Effector memory CD4-positive, alpha-beta T cell (primary cell): ENCODE results near the gene ANO3.

Experiments used
- DNase-seq, 3 donors: peaks; one replicate each; pipeline ENCODE4 v3.0.0-alpha.2; 2020
- H3K27ac ChIP-seq: 2 replicates; pipeline ENCODE4 v1.7.0; 2013; ENCODE audit warnings: mild to moderate bottlenecking, low read length, moderate library complexity; ENCODE audit not compliant: insufficient read depth, poor library complexity, severe bottlenecking
- H3K27me3 ChIP-seq: replicated peaks from 2 replicates; pipeline ENCODE4 v1.7.0; 2013; ENCODE audit warnings: mild to moderate bottlenecking, low read length; ENCODE audit not compliant: insufficient read depth, control insufficient read depth, poor library complexity, severe bottlenecking
- H3K36me3 ChIP-seq: 2 replicates; pipeline ENCODE4 v1.7.0; 2013; ENCODE audit warnings: mild to moderate bottlenecking, low read length, moderate library complexity; ENCODE audit not compliant: control insufficient read depth, insufficient read depth
- H3K4me1 ChIP-seq: 2 replicates; pipeline ENCODE4 v1.7.0; 2013; ENCODE audit warnings: low read length, mild to moderate bottlenecking; ENCODE audit not compliant: control insufficient read depth, insufficient read depth, poor library complexity, severe bottlenecking
- H3K4me3 ChIP-seq: 2 replicates; pipeline ENCODE4 v1.7.0; 2013; ENCODE audit warnings: low read length, low read depth, mild to moderate bottlenecking; ENCODE audit not compliant: insufficient read depth, poor library complexity, severe bottlenecking
- H3K9me3 ChIP-seq: 2 replicates; pipeline ENCODE4 v1.7.0; 2013; ENCODE audit warnings: mild to moderate bottlenecking, low read length, moderate library complexity; ENCODE audit not compliant: control insufficient read depth

Gene ANO3

DNA sequence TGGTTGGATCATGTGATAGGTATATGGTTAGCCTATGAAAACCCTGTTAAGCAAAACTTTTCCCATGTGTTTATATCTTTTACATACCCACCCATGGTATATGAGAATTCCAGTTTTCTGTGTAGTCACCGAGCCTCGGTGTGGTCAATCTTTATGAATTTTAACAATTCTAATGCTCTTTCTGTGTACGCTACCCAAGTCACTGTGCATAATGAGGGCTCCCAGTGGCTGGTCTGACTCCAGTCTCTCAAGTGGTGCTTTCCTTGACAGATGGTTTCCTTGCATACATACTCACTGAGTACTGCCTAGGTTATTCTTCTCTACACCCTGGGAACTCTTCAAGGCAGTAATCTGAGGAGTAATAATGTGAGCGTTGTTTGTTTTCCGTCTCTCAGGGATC, 222.5 kb downstream of the ANO3 start:
- no peak for DNase-seq
- H3K27me3 ChIP-seq, result no peaks in the 10 kb centered on the region
- no peaks in the 10 kb centered on the region for H3K4me1 ChIP-seq
- H3K4me3 ChIP-seq, result no peak overlapping the region
- H3K9me3 ChIP-seq, result no peaks in the 10 kb centered on the region
- no peaks in the 10 kb centered on the region for H3K36me3 ChIP-seq
- H3K27ac ChIP-seq, result no peak overlapping the region

DNA sequence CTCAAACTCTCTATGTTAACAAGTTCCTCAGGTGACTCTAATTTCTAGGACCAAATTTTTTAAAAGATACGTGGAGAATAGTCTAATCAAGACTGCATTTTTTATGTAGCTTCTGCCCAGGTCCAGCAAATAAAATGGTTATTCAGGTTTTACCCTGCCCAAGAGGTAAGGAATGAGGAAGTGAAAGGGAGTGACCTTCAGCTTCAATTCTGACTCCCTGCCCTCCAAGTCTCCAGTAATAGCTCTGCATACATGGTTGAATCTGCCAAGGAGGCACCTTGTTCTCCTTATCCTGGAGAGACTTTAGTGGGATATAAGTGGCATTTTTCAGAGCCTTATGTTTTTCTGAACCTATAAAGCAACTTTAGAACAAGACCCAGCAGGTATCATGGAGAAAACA, 224.7 kb downstream of the ANO3 start:
- Histone ChIP-seq H3K4me3 (no peak overlapping the region), H3K36me3 (no peaks in the 10 kb centered on the region), H3K4me1 (no peaks in the 10 kb centered on the region), H3K9me3 (no peaks in the 10 kb centered on the region), H3K27ac (no peak overlapping the region), H3K27me3 (no peaks in the 10 kb centered on the region)
- DNase-seq, result no peak

DNA sequence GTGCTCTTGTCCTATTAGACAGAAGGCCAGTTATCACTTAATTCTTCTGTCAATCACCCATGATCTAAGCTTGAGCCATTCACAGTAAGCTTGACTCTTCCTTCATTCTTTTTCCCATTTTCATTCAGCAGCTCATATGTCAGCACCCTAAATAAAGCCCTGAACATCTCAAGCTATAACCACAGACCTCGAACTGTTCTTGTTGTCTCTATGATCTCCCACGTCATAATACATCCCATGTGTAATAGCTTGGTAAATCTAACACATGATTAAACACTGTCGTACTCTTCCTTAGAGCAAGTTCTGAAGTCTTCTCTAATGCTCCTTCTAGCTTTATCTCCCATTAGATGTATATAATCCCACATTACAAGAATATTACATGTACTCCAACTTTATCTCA, 225.7 kb downstream of the ANO3 start:
- no peak overlapping the region for H3K4me3 ChIP-seq
- no peaks in the 10 kb centered on the region for H3K9me3 ChIP-seq
- no peaks in the 10 kb centered on the region for H3K27me3 ChIP-seq
- DNase-seq, result no peak
- H3K36me3 ChIP-seq, result no peaks in the 10 kb centered on the region
- H3K27ac ChIP-seq, result no peak overlapping the region
- no peaks in the 10 kb centered on the region for H3K4me1 ChIP-seq

DNA sequence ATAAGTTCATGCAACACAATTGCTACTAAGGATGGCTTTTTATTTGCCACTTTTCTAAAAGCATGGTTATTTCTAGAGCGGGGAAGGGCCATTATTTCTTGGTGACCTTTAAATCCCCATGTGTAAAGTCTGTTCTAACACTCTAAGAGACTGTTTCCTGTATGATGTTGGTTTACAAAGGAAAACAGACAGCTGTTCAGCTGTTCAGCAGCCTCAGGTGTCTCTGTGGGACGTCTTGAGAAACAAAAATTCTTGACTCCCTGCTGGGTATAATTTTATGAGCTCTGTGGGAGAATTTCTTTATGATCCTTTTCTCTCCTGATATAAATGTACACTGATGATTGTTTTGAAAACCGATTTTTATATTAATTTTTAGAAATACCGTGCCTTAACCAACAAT, 226.3 kb downstream of the ANO3 start:
- Histone ChIP-seq H3K27me3 (no peaks in the 10 kb centered on the region), H3K9me3 (no peaks in the 10 kb centered on the region), H3K4me3 (no peak overlapping the region), H3K4me1 (no peaks in the 10 kb centered on the region), H3K36me3 (no peaks in the 10 kb centered on the region), H3K27ac (no peak overlapping the region)
- no peak for DNase-seq

GRCh38 chr11:26569646-26570045, 237.7 kb downstream of the ANO3 start:
- Histone ChIP-seq H3K36me3 (no peaks in the 10 kb centered on the region), H3K4me3 (no peak overlapping the region), H3K27ac (no peak overlapping the region), H3K4me1 (no peaks in the 10 kb centered on the region), H3K9me3 (no peaks in the 10 kb centered on the region), H3K27me3 (no peaks in the 10 kb centered on the region)
- DNase-seq, result no peak

GRCh38 chr11:26571861-26572654, 240.1 kb downstream of the ANO3 start, which contains the start of gene MUC15:
TSS of gene MUC15 (minus strand) at chr11:26572263. CDS start at chr11:26567094, 5,169 bp downstream.
- no peaks in the 10 kb centered on the region for H3K36me3 ChIP-seq
- H3K4me3 ChIP-seq, result no peak within 1 kb of the TSS
- no peaks in the 10 kb centered on the region for H3K9me3 ChIP-seq
- H3K4me1 ChIP-seq, result no peaks in the 10 kb centered on the region
- H3K27me3 ChIP-seq, result no peaks in the 10 kb centered on the region
- DNase-seq, result no peak
- no peak within 1 kb of the TSS for H3K27ac ChIP-seq

GRCh38 chr11:26572770-26573402, 241.0 kb downstream of the ANO3 start:
- H3K27ac ChIP-seq, result no peak overlapping the region
- H3K4me3 ChIP-seq, result no peak overlapping the region
- DNase-seq, result no peak
- no peaks in the 10 kb centered on the region for H3K36me3 ChIP-seq
- no peaks in the 10 kb centered on the region for H3K27me3 ChIP-seq
- no peaks in the 10 kb centered on the region for H3K9me3 ChIP-seq
- no peaks in the 10 kb centered on the region for H3K4me1 ChIP-seq

- H3K4me3 ChIP-seq, result no peak overlapping the region
- H3K9me3 ChIP-seq, result no peaks in the 10 kb centered on the region
- no peaks in the 10 kb centered on the region for H3K27me3 ChIP-seq
- H3K36me3 ChIP-seq, result no peaks in the 10 kb centered on the region
- DNase-seq, result no peak
- no peak overlapping the region for H3K27ac ChIP-seq
- no peaks in the 10 kb centered on the region for H3K4me1 ChIP-seq
Measured at GRCh38 chr11:26573896-26574295, 242.0 kb downstream of the ANO3 start.

DNA sequence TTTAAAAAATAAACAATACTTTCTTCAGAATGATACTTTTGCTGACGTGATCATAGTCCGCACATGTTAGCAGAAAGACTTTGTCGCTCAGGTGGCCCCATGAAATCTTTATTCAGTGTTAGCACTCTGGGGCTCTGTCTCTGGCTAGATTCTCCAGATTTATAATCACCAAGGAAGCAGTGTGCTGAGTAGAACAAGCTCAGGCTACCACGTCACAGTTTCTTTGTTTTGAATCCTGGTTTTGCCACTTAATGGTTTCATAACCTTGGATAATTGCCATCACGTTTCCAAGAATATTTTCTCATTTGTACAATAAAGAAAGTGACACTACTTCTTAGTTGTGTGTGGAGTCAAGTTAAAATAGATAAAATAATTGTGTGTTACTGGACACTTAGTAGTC, 244.0 kb downstream of the ANO3 start:
- no peaks in the 10 kb centered on the region for H3K9me3 ChIP-seq
- no peaks in the 10 kb centered on the region for H3K27me3 ChIP-seq
- no peaks in the 10 kb centered on the region for H3K4me1 ChIP-seq
- H3K36me3 ChIP-seq, result no peaks in the 10 kb centered on the region
- DNase-seq, result no peak
- H3K4me3 ChIP-seq, result no peak overlapping the region
- no peak overlapping the region for H3K27ac ChIP-seq

DNA sequence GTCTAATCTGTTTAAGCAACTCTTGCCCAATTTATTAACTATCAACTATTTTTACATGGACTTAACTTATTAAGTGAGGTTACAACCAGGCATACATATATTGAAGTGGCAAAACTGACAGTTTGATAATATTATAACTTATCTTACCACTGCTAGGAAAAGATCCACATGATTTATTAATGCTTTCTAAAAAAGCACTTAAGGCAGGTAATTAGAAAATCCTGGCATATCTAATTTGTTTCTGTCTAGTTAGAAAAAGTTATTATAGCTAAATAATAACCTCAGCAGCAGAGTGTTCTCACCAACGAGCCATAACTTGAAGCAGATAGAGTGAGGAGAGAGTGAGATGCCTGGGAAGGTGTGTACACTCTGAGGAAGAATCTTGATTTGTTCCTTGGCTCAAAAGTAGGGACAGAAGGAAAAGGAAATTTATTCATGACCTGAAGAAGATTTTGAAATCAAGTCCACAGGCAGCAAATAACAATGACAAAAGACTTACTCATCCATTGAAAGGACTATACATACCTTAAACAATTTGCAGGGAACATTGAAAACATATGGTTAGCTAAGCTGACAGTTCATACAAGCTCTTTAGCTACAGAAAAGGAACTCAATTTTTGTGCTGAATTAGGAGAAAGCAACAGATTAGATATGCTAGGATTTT, 247.2 kb downstream of the ANO3 start:
- no peak overlapping the region for H3K27ac ChIP-seq
- H3K9me3 ChIP-seq, result no peaks in the 10 kb centered on the region
- H3K4me3 ChIP-seq, result no peak overlapping the region
- H3K27me3 ChIP-seq, result no peaks in the 10 kb centered on the region
- no peak for DNase-seq
- H3K36me3 ChIP-seq, result no peaks in the 10 kb centered on the region
- no peaks in the 10 kb centered on the region for H3K4me1 ChIP-seq
